HEK293T (cell line): Measurements from ENCODE around the gene TBPL1.

Source experiments
- CTBP1 ChIP-seq: fragments of 450-650 bp; IDR thresholded peaks from 2 replicates; pipeline ENCODE4 v1.6.1; 2016; ENCODE audit warnings: borderline replicate concordance
- FOXM1 ChIP-seq: fragments of 450-650 bp; IDR thresholded peaks from 2 replicates; pipeline ENCODE4 v1.6.1; 2017; ENCODE audit warnings: mild to moderate bottlenecking, borderline replicate concordance

GRCh38 chr6:134007077-134007476, 54.1 kb downstream of the TBPL1 start:
- no peak for TF ChIP-seq CTBP1
- no peak for TF ChIP-seq FOXM1
